ENCODE data around the gene MRPS6.

The MRPS6 gene

DNA sequence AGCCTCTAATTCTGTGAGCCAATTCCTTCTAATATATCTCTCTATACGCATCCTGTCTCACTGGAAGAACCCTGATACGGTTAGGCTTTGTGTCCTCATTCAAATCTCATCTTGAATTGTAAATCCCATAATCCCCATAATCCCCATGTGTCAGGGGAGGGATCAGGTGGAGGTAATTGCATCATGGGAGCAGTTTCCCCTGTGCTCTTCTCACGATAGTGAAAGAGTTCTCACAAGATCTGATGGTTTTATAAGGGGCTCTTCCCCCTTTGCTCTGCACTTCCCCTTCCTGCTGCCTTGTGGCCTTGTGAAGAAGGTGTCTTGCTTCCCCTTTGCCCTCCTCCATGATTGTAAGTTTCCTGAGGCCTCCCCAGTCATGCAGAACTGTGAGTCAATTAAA, 116.1 kb downstream of the MRPS6 start:
- TF ChIP-seq, protein P1, sequence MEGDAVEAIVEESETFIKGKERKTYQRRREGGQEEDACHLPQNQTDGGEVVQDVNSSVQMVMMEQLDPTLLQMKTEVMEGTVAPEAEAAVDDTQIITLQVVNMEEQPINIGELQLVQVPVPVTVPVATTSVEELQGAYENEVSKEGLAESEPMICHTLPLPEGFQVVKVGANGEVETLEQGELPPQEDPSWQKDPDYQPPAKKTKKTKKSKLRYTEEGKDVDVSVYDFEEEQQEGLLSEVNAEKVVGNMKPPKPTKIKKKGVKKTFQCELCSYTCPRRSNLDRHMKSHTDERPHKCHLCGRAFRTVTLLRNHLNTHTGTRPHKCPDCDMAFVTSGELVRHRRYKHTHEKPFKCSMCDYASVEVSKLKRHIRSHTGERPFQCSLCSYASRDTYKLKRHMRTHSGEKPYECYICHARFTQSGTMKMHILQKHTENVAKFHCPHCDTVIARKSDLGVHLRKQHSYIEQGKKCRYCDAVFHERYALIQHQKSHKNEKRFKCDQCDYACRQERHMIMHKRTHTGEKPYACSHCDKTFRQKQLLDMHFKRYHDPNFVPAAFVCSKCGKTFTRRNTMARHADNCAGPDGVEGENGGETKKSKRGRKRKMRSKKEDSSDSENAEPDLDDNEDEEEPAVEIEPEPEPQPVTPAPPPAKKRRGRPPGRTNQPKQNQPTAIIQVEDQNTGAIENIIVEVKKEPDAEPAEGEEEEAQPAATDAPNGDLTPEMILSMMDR (IDR thresholded peaks at IDR 0.05; ENCODE audit: low read depth, low read length) = no peak
- Histone ChIP-seq H3K36me3 (no peaks in the 10 kb centered on the region), H3K4me3 (ENCODE audit: low read depth, low read length) (no peak overlapping the region), H3K9me3 (no peaks in the 10 kb centered on the region), H3K4me1 (peaks cover 20% of the 10 kb centered on the region), H3K27me3 (no peaks in the 10 kb centered on the region)
- DNase-seq = no peak

DNA sequence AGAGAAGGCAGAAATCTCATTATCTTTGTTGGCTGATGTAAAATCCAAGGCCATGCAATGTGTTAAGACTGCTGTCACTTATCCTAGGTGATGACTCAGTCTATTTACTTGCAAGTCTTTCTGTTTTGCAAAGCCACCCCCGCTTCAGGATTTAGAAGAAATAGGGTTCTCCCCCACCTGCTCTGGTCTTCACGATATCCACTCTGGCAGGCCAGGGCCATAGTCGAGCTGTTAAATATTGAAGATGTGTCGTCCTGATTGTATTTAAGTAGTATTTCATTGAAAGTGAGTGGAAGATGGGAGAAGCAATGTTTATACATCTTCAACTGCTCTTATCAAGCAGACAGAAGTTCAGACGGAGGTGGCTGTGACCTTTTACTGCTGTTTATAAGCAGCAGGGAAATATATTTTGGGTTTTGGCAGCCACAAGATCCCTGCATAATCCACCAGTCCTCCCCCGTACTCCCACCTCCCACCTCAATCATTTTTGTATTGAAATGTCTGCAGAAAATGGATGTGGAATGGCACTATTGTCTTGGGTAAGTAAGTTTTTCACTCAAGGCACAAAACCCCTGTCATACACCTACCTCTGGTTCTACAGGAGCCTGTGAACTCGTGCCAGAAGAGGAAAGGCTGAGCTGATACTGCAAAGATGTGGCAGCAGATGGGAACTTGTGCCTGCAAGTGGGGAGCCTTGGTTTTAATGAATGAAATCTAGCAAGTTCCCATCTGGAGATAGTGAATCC, 117.4 kb downstream of the MRPS6 start:
- no peaks in the 10 kb centered on the region for H3K36me3 ChIP-seq
- H3K9me3 ChIP-seq = no peaks in the 10 kb centered on the region
- H3K27me3 ChIP-seq = no peaks in the 10 kb centered on the region
- H3K4me3 ChIP-seq (ENCODE audit: low read depth, low read length) = no peak overlapping the region
- TF ChIP-seq, protein P1 (IDR thresholded peaks at IDR 0.05; ENCODE audit: low read depth, low read length) = no peak
- peaks cover 12% of the 10 kb centered on the region for H3K4me1 ChIP-seq
- DNase-seq = no peak

DNA sequence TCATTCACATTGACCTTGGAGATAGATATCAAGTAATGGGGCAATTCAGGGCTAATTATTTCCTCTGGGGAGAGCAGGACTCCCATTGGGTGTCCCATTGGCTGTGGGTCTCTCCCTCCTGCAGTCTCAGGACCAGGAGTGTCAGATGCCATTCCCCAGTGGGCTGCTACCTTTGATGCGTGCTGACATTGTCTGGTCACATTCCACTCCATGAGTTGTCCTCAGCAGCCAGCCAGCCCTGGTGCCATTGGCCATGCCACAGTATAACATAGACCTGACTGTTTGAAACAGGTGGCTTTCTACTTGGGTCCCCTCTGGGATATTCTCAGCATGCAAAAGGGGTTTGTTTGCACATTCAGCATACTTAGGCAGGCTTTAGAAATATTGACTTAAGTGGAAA, 118.5 kb downstream of the MRPS6 start:
- Histone ChIP-seq H3K27me3 (no peaks in the 10 kb centered on the region), H3K4me3 (ENCODE audit: low read depth, low read length) (no peak overlapping the region), H3K9me3 (no peaks in the 10 kb centered on the region), H3K4me1 (peaks cover 4% of the 10 kb centered on the region; the same call in 1 of the 2 replicates), H3K36me3 (no peaks in the 10 kb centered on the region)
- TF ChIP-seq, protein P1 (IDR thresholded peaks at IDR 0.05; ENCODE audit: low read depth, low read length) = no peak
- DNase-seq = no peak
